GM12864 (cell line): ENCODE results near the gene RASAL1.

ENCODE experiments used
- DNase-seq: peaks from one replicate; pipeline ENCODE4 v3.0.0-alpha.2; 2011; ENCODE audit warnings: low read depth
- H3K4me3 ChIP-seq: 2 replicates; pipeline ENCODE4 v1.5.1; 2011; ENCODE audit warnings: mild to moderate bottlenecking, low read depth, low read length, control low read depth
- TF ChIP-seq, protein P1 (sequence below): IDR thresholded peaks from 2 replicates; pipeline ENCODE4 v1.5.1; 2011; ENCODE audit warnings: low read depth, mild to moderate bottlenecking, moderate library complexity, low read length, control low read depth, inconsistent platforms; ENCODE audit errors: missing control alignments

RASAL1 gene

DNA sequence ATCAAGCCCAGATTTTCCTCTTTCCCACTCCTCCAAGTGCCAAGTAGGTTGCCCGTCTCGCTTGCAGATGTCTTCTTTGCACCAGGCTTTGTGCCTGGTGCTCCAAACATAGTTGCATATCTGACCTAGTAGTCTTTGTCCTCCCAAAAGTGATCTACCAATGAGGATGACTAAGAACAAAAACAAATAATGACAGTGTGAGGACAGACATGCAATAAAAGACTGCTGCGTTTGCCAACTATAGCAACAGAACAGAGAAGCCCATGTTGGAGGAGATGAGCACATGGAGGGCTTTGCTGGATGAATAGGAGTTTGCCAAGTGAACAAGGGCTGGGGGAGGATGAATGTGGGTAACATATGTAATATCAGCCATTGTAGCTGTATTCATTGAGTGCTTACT lies 63.4 kb downstream of the RASAL1 start:
- no peak overlapping the region for H3K4me3 ChIP-seq
- DNase-seq: no peak
- TF ChIP-seq, protein P1, sequence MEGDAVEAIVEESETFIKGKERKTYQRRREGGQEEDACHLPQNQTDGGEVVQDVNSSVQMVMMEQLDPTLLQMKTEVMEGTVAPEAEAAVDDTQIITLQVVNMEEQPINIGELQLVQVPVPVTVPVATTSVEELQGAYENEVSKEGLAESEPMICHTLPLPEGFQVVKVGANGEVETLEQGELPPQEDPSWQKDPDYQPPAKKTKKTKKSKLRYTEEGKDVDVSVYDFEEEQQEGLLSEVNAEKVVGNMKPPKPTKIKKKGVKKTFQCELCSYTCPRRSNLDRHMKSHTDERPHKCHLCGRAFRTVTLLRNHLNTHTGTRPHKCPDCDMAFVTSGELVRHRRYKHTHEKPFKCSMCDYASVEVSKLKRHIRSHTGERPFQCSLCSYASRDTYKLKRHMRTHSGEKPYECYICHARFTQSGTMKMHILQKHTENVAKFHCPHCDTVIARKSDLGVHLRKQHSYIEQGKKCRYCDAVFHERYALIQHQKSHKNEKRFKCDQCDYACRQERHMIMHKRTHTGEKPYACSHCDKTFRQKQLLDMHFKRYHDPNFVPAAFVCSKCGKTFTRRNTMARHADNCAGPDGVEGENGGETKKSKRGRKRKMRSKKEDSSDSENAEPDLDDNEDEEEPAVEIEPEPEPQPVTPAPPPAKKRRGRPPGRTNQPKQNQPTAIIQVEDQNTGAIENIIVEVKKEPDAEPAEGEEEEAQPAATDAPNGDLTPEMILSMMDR: no peak

DNA sequence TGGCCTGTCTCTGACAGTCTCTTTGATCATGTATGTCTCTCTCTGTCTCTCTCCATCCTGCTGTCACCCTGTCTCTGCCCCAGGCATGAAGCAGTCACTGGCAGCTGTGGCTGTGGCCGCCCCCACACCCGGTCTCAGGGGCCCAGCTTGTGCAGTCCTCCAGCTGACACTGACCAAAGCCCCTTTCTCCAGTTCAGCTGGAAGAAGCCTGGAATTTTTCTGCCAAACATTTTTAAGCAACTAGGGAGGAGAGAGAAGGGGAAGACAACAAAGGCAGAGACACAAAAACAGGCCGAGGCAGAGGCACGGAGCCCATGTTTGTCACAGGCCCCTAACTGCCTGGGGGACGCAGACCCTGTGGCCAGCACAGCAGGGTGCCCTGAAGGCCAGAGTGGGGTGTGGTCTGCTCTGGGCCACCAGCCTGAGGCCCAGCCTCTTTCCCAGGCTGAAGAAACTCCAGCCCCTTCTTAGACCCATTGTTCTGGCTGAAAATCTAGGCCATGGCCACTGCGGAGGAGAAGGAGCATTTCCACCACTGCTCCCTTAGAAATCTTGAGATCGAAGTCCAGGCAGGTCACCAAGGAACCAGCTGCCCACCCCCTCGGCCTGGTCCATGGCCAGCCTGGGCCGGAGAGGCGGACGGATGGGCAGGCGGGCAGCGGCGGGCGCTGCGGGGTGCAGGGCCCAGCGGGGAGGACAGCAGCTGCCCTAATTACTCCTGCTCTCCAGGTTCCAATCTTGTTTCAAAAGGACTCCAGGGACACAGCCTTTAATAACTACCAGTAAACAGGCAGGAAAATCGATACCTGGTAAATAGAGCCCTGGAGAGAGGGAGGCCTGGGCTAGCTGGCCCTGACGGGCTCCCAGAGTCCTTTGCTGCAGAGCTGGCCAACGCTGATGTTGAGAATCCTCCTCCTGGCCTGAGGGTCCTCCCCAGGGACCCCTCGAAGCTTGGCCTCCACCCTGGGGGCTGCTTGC lies 64.1 kb downstream of the RASAL1 start:
- no peak for DNase-seq
- no peak overlapping the region for H3K4me3 ChIP-seq
- TF ChIP-seq, protein P1: no peak

DNA sequence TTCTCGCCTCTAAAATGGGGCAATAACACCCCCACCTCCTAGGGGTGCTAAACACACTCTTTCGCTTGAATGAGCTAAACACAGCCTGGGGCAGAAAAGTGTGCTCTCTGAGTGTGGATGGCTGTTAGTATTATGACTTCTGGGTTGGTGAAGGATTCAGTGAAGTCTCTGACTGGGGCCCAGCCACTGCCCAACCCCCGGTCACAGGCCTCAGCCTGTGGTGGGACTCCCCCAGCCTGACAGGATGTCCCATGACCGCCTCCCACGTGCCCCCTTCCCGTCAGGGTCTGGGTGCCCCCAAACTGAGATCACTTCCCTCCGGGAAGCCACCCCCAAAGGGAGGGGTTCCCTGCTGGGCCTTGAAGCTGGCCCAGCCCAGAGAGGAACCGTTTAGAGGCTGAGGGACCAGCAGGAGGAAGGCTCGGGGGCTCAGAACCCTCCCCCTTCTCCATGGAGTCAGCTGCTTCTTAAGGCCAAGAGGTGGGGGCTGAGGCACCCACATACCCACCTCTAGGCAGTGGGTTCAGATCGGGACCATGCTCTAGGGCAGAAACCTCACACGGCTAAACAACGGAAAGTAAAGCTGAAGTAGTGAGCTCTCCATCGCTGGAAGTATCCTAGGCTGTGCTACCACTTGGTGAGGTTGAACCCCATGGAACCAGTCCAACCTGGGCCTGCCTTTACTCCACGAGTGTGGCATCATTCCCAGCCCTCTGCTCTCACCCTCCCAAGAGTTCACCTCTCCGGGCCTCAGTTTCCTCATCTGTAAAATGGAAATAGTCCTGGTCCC lies 65.2 kb downstream of the RASAL1 start:
- DNase-seq: no peak
- H3K4me3 ChIP-seq: no peak overlapping the region
- TF ChIP-seq, protein P1: no peak

DNA sequence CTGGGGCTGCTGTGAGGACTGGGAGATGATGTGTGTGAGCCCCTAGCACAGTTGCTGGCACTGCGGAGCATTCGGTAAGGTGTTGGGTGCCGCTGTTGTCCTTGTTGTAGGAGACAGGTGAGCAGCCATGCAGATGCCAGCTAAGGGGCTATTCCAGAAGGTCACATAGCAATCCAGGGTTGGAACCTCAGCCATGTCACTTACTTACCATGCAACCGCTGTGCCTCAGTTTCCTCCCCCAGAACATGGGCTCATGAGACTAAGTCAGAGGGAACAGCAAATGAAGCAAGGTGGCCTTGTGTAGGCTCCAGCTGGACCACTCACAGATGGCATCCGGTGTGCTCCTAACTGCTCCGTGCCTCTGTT lies 65.8 kb downstream of the RASAL1 start:
- no peak for DNase-seq
- TF ChIP-seq, protein P1: no peak
- H3K4me3 ChIP-seq: no peak overlapping the region

DNA sequence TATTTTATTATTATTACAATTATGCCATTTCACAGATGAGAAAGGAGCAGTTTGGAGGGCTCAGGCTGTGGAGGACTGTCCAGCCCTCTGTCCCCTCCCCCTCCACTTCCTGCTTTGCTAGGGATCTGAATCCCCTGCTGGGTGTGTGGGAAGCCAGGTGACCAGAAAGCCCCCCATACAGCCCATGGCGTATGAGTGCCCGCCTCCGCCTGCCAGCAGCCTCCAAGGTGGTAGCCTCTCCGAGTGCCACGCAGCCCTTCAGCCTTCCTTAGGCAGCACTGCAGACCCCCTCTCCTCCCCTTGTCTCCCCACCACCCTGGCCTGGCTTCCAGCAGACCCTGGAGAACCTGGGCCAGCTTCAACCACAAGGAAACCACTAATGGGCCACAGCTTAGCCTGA lies 66.4 kb downstream of the RASAL1 start:
- no peak overlapping the region for H3K4me3 ChIP-seq
- DNase-seq: no peak
- TF ChIP-seq, protein P1: no peak

DNA sequence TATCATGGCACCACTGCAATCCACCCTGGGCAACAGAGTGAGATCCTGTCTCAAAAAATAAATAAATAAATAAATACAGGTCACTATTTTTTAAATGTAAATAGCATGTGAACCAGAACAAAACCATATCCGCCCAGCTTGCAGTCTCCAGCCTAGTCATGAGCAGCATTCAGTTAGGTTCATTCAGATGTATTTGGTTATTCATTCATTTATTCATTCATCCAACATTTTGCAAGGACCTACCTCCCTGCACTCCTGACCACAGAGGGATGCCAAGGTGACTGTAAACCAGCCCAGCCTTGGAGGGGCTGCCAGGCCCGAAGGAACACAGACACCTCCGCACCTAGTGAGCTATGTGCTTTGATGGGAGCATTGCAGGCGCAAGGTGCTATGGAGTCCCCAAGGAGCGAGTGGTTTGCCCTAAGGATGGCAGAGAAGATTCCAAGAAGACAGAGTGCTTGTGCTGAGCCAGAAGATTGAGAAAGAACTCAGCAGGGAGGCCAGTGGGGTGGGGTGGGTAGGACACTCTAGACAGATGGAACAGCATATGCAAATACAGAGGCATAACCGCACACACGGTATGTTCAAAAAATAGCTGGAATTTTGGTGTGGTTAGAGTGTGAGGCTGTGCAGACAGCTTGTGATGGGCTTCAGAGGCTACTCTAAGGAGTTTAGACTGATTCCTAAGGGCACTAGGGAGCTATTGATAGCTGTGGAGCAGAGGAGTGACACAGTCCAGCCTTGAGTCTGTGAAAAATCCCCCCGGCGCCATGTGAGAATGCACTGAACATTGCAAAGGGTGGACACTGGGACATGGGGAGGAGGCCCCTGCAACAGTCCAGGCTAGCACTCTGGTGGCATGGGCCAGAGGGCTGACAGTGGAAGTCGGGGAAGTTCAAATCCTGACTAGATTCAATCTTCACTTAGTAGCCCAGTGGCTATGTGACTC lies 67.3 kb downstream of the RASAL1 start:
- TF ChIP-seq, protein P1: no peak
- H3K4me3 ChIP-seq: no peak overlapping the region
- no peak for DNase-seq
